ENCODE data around the gene PARN.
"Not testable (repeated sequence)": the region's sequence is repeated elsewhere in the genome, so short reads cannot be mapped to it uniquely, and the experiment has no call there.

Gene PARN

DNA sequence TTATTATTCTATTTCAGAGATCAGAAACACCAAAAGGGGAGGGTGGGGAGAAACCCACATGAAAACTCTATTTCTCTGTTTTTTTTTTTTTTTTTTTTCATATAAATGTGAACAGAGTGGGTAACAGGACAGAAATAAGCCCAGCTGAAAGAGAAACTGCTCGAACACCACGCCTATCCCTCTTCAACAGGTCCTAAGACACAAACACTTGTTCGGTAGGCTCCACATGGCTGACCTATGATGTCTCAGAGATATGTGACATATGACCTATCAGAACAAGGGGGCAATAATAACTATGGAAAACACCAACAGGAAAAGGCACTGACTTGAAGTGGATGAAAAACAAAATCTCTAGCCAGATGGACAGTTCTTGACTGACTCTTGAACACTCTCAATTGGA, 44.8 kb downstream of the PARN start:
- ChIA-PET CTCF (no interaction called here), POLR2A (no interaction called here)
- no peak for TF ChIP-seq ELF4 (IDR thresholded peaks at IDR 0.05)
- TF ChIP-seq SP1 (IDR thresholded peaks at IDR 0.05), result no peak
- TF ChIP-seq ARNT (IDR thresholded peaks at IDR 0.05), result no peak
- no peak for TF ChIP-seq LEF1 (IDR thresholded peaks at IDR 0.05; ENCODE audit: borderline replicate concordance)
- TF ChIP-seq PKNOX1 (IDR thresholded peaks at IDR 0.05), result no peak
- no peak for TF ChIP-seq L3MBTL2 (conservative IDR thresholded peaks at IDR 0.05)
- no peak for TF ChIP-seq BHLHE40 (IDR thresholded peaks at IDR 0.05; ENCODE audit: borderline replicate concordance)
- TF ChIP-seq ZNF384 (IDR thresholded peaks at IDR 0.05), result no peak
- no peak for TF ChIP-seq FOXA1 (IDR thresholded peaks at IDR 0.05)
- DNase-seq (ENCODE audit: extremely low spot score), result no peak

- CTCF ChIA-PET; POLR2A ChIA-PET; DNase-seq (ENCODE audit: extremely low spot score): not testable (repeated sequence)
Measured at GRCh38 chr16:14580926-14581325, 49.1 kb downstream of the PARN start.

- POLR2A ChIA-PET, result no interaction called here
- DNase-seq (ENCODE audit: extremely low spot score), result no peak
- CTCF ChIA-PET, result no interaction called here
- TF ChIP-seq ARNT (IDR thresholded peaks at IDR 0.05) (no peak), FOXK2 (IDR thresholded peaks at IDR 0.05) (no peak), FOXM1 (IDR thresholded peaks at IDR 0.05; ENCODE audit: borderline replicate concordance) (no peak), SUZ12 (IDR thresholded peaks at IDR 0.05) (no peak), HDGF (IDR thresholded peaks at IDR 0.05; ENCODE audit: borderline replicate concordance) (no peak), BHLHE40 (IDR thresholded peaks at IDR 0.05; ENCODE audit: borderline replicate concordance) (no peak), L3MBTL2 (conservative IDR thresholded peaks at IDR 0.05) (no peak), NFRKB (IDR thresholded peaks at IDR 0.05) (no peak), CTBP1 (IDR thresholded peaks at IDR 0.05; ENCODE audit: borderline replicate concordance) (no peak), TARDBP (IDR thresholded peaks at IDR 0.05) (no peak), ELF4 (IDR thresholded peaks at IDR 0.05) (no peak), LEF1 (IDR thresholded peaks at IDR 0.05; ENCODE audit: borderline replicate concordance) (no peak), PKNOX1 (IDR thresholded peaks at IDR 0.05) (no peak), SP1 (IDR thresholded peaks at IDR 0.05) (no peak)
Measured at GRCh38 chr16:14579266-14579665, 50.8 kb downstream of the PARN start.

- no peak for DNase-seq (ENCODE audit: extremely low spot score)
- CTCF ChIA-PET, result interaction anchor here (0.7 kb wide), 1 partner anchor 10 kb away, joined by 4 read pairs; no protein-coding TSS in a partner anchor
- POLR2A ChIA-PET, result no interaction called here
- TF ChIP-seq ELF4 (IDR thresholded peaks at IDR 0.05) (no peak), ZNF384 (IDR thresholded peaks at IDR 0.05) (no peak), SUZ12 (IDR thresholded peaks at IDR 0.05) (no peak), L3MBTL2 (conservative IDR thresholded peaks at IDR 0.05) (no peak), TARDBP (IDR thresholded peaks at IDR 0.05) (no peak), NFRKB (IDR thresholded peaks at IDR 0.05) (no peak), FOXA1 (IDR thresholded peaks at IDR 0.05) (no peak), BHLHE40 (IDR thresholded peaks at IDR 0.05; ENCODE audit: borderline replicate concordance) (no peak), FOXM1 (IDR thresholded peaks at IDR 0.05; ENCODE audit: borderline replicate concordance) (no peak), ARNT (IDR thresholded peaks at IDR 0.05) (no peak)
Measured at GRCh38 chr16:14576532-14576931, 53.5 kb downstream of the PARN start.

DNA sequence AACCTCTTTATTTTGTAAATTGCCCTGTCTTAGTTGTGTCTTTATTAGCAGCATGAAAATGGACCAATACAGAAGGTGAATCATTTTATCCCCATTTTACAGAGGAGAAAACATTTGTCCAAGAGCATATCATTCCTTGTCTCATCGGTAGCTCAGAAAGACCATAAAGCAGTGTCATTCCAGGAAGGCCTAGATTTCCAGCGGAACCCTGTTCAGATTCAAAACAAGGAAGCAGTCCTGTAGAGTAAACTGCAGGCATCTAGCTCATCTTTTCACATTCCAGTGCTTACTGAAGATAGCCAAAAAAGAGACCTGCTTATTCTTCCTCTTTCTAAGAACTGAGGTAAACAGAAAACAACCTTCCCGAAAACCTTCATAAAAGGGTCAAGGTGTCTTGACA, 54.0 kb downstream of the PARN start:
- DNase-seq (ENCODE audit: extremely low spot score), result no peak
- TF ChIP-seq ELF4 (IDR thresholded peaks at IDR 0.05) (no peak), CTBP1 (IDR thresholded peaks at IDR 0.05; ENCODE audit: borderline replicate concordance) (no peak), NFRKB (IDR thresholded peaks at IDR 0.05) (no peak), ZNF384 (IDR thresholded peaks at IDR 0.05) (no peak)
- POLR2A ChIA-PET, result no interaction called here
- CTCF ChIA-PET, result interaction anchor here (0.7 kb wide), 1 partner anchor 10 kb away, joined by 4 read pairs; no protein-coding TSS in a partner anchor

DNA sequence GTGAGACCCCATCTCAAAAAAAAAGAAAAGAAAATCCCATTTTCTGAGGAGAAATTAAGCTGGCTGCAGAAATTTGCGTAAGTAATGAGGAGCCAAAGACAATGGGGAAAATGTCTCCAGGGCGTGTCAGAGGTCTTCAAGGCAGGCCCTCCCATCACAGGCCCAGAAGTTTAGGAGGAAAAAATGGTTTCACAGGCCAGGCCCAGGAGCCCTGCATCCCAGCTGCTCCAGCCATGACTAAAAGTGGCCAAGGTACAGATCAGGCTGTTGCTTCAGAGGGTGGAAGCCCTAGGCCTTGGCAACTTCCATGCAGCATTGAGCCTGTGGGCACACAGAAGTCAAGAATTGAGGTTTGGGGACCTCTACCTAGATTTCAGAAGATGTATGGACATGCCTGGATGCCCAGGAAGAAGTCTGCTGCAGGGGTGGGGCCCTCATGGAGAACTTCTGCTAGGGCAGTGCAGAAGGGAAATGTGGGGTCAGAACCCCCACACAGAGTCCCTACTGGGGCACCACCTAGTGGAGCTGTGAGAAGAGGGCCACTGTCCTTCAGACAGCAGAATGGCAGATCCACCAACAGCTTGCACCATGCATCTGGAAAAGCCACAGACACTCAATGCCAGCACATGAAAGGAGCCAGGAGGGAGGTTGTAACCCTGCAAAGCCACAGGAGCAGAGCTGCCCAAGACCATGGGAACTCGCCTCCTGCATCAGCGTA, 55.2 kb downstream of the PARN start:
- CTCF ChIA-PET; DNase-seq (ENCODE audit: extremely low spot score); POLR2A ChIA-PET: not testable (repeated sequence)

DNA sequence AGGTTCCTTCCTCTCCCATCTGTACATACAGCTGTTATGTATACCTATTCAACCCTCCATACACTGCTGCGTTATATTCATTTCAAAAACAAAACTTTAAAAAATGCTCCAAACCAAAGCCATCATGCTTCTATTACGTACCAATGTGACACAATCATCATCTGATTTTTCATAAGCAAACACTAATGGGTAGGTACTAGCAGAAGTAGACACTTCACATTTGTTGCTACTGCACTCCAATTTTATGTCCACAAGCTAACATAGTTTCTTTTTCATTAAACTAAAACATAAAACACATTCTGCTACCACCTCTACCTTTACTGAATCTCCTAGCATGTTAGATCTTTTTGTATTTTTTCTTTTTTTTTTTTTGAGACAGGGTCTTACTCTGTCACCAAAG, 57.5 kb downstream of the PARN start:
- TF ChIP-seq FOXM1 (IDR thresholded peaks at IDR 0.05; ENCODE audit: borderline replicate concordance) (no peak), ARNT (IDR thresholded peaks at IDR 0.05) (no peak), PKNOX1 (IDR thresholded peaks at IDR 0.05) (no peak), HDGF (IDR thresholded peaks at IDR 0.05; ENCODE audit: borderline replicate concordance) (no peak), SP1 (IDR thresholded peaks at IDR 0.05) (no peak), SUZ12 (IDR thresholded peaks at IDR 0.05) (no peak), FOXK2 (IDR thresholded peaks at IDR 0.05) (no peak), CTBP1 (IDR thresholded peaks at IDR 0.05; ENCODE audit: borderline replicate concordance) (no peak), ELF4 (IDR thresholded peaks at IDR 0.05) (no peak), FOXA1 (IDR thresholded peaks at IDR 0.05) (no peak)
- CTCF ChIA-PET, result no interaction called here
- POLR2A ChIA-PET, result no interaction called here
- no peak for DNase-seq (ENCODE audit: extremely low spot score)

Measured in HEK293T (cell line).